ENCODE data around the gene IGFBP6. TPM values are rescaled to one million over a fixed set of nuclear protein-coding genes. Genes with fewer than 3 reads are reported as not detected.

IGFBP6 gene
- total and polyA plus RNA-seq, 9 of the 15 experiments (the other 6 are each of a cell fraction or from before 2014, with no cell fraction given), result 0.15 to 1.4 (median 0.54) TPM

- no peak for TF ChIP-seq CUX1 (CRISPR knock-in tag; IDR thresholded peaks at IDR 0.05)
- 0 out of 2 replicates have a peak, but pooled peaks have one; percentile 19 for TF ChIP-seq HCFC1 (IDR thresholded peaks at IDR 0.05; ENCODE audit: low read depth, low read length)
- peak; percentile 79 for TF ChIP-seq RB1 (IDR thresholded peaks at IDR 0.05; ENCODE audit: low read depth)
- 0 out of 2 replicates have a peak, but pooled peaks have one; percentile 9 for TF ChIP-seq SMARCA4 (IDR thresholded peaks at IDR 0.05)
- TF ChIP-seq E2F5 (CRISPR knock-in tag; IDR thresholded peaks at IDR 0.05), result no peak
- no peak for TF ChIP-seq ZNF695 (CRISPR knock-in tag; IDR thresholded peaks at IDR 0.05)
- no peak for TF ChIP-seq ZEB2 (IDR thresholded peaks at IDR 0.05)
- TF ChIP-seq GMEB1 (CRISPR knock-in tag; IDR thresholded peaks at IDR 0.05), result peak; percentile 39; the same call in 1 of the 2 replicates
- TF ChIP-seq ZNF165 (CRISPR knock-in tag; IDR thresholded peaks at IDR 0.05; ENCODE audit: borderline replicate concordance), result peak; percentile 69; the same call in 1 of the 2 replicates
- TF ChIP-seq REST (IDR thresholded peaks at IDR 0.05; ENCODE audit: borderline replicate concordance), result no peak
- TF ChIP-seq REST (CRISPR knock-in tag; IDR thresholded peaks at IDR 0.05; ENCODE audit: low read depth), result 0 out of 2 replicates have a peak, but pooled peaks have one; percentile 52
Observed at GRCh38 chr12:53079226-53080117, 18.0 kb upstream of the IGFBP6 start, which contains the start of gene SPRYD3 (continued).
